Body of pancreas (tissue), 4 donors: ENCODE data around the gene UNC5A. TPM values are rescaled to one million over a fixed set of nuclear protein-coding genes. Genes with fewer than 3 reads are reported as not detected.

ENCODE experiments used
- ATAC-seq: fragments of 150-250 bp; one replicate; pipeline ENCODE4 v1.9.1; 2016
- DNase-seq, 4 donors: peaks; one replicate each; pipeline ENCODE4 v3.0.0-alpha.2; 2019
- H3K27ac ChIP-seq, 4 donors: fragments of 200-600 bp; sonication (generic); 1 replicate in 3 of 4; 2 replicates in 1 of 4; pipeline versions ENCODE4 v1.5.1 to v1.6.1; 2016 to 2019; ENCODE audit warnings: mild to moderate bottlenecking in 1 of 4, mixed read lengths in 1 of 4, moderate library complexity in 1 of 4
- H3K27me3 ChIP-seq, 2 donors: fragments of 200-600 bp; sonication (generic); one replicate each; pipeline ENCODE4 v1.6.0; 2016; ENCODE audit warnings: mild to moderate bottlenecking in 1 of 2
- H3K36me3 ChIP-seq, 2 donors: fragments of 200-600 bp; sonication (generic); replicated peaks in 1 of 2; 2 replicates each; pipeline ENCODE4 v1.5.1; 2016; ENCODE audit warnings: low read depth in 2 of 2; ENCODE audit not compliant: insufficient read depth in 1 of 2
- H3K4me1 ChIP-seq: fragments of 200-600 bp; sonication (generic); one replicate; pipeline ENCODE4 v1.6.0; 2016
- H3K4me3 ChIP-seq, 2 donors: fragments of 200-600 bp; sonication (generic); 1 replicate in 1 of 2; 2 replicates in 1 of 2; pipeline ENCODE4 v1.5.1; 2016 to 2019
- H3K9me3 ChIP-seq, 3 donors: fragments of 200-600 bp; sonication (generic); 1 replicate in 2 of 3; 2 replicates in 1 of 3; pipeline ENCODE4 v1.5.1; 2016
- CTCF ChIP-seq, 7 experiments: fragments of 450-650 bp in 4 of 7; fragments of 200-600 bp in 3 of 7; sonication (generic) in 3 of 7; IDR thresholded peaks; one replicate each; pipeline ENCODE4 v1.5.1; 2016 to 2019; ENCODE audit warnings: antibody characterized with exemption in 7 of 7
- POLR2A ChIP-seq, 3 donors: fragments of 450-650 bp; IDR thresholded peaks; one replicate each; pipeline ENCODE4 v1.6.1; 2016; ENCODE audit warnings: antibody characterized with exemption in 3 of 3, mild to moderate bottlenecking in 2 of 3
- WGBS, 2 donors: methylation state at CpG; one replicate each; pipeline ENCODE4 v1.1.5; 2017; 5-methylcytosine and 5-hydroxymethylcytosine counted together
- intact Hi-C: fragments of 100-400 bp; cut with DNase I; formaldehyde crosslinking; loops from one replicate; pipeline ENCODE4 v1.15.1; 2023
- total RNA-seq, 2 donors: library from RNA; depleted of rRNA; stranded (reverse); fragments of >200 nt; gene quantifications; one replicate each; pipeline ENCODE4 v1.1.0, GENCODE V29; 2016

Gene UNC5A
- total RNA-seq, 2 donors from 2014 or later, result 0.52 to 0.66 TPM

- Histone ChIP-seq H3K4me3 (no peak overlapping the region), H3K27ac (no peak overlapping the region), H3K36me3 (no peaks in the 10 kb centered on the region), H3K9me3 (no peaks in the 10 kb centered on the region), H3K27me3 (peaks cover 0 to 10% of the 10 kb centered on the region in 2 donors), H3K4me1 (peaks cover 26% of the 10 kb centered on the region)
- no peak for DNase-seq
- no peak for ATAC-seq
- TF ChIP-seq CTCF (IDR thresholded peaks at IDR 0.05) (no peak), POLR2A (IDR thresholded peaks at IDR 0.05) (no peak)
- WGBS, 2 donors, result 80 to 83% methylated on average over 15 to 16 of the region's 16 CpGs
- intact Hi-C loops, result no loop called here
These were observed 3.4 kb downstream of the UNC5A start for GRCh38 chr5:176813587-176814312.

DNA sequence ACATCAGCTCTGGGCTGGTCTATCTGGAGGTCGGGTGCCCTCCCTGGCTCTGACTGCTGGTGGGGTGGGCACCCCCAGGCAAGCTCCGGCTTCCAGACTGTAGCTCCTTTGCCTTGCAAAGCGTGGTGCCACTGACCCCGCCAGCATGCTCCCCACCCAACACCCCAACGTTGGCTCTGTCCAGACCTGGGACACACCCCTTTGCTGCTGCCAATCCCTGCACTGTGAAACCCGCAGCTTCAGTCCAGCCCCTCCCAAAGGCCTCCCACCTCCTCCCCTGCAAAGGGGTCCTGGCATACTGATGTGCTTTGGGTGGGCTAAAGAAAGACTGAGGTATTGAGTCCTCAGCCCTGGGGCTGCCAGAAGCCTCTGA is 3.9 kb downstream of the UNC5A start:
- Histone ChIP-seq H3K9me3 (no peaks in the 10 kb centered on the region), H3K4me3 (no peak overlapping the region), H3K27me3 (peaks cover 0 to 10% of the 10 kb centered on the region in 2 donors), H3K36me3 (no peaks in the 10 kb centered on the region), H3K27ac (no peak overlapping the region), H3K4me1 (peaks cover 25% of the 10 kb centered on the region)
- WGBS, 2 donors, result 44 to 89% methylated on average over 2 to 3 of the region's 6 CpGs
- DNase-seq (no peak), ATAC-seq (no peak)
- intact Hi-C loops, result no loop called here
- TF ChIP-seq POLR2A (IDR thresholded peaks at IDR 0.05), result no peak

DNA sequence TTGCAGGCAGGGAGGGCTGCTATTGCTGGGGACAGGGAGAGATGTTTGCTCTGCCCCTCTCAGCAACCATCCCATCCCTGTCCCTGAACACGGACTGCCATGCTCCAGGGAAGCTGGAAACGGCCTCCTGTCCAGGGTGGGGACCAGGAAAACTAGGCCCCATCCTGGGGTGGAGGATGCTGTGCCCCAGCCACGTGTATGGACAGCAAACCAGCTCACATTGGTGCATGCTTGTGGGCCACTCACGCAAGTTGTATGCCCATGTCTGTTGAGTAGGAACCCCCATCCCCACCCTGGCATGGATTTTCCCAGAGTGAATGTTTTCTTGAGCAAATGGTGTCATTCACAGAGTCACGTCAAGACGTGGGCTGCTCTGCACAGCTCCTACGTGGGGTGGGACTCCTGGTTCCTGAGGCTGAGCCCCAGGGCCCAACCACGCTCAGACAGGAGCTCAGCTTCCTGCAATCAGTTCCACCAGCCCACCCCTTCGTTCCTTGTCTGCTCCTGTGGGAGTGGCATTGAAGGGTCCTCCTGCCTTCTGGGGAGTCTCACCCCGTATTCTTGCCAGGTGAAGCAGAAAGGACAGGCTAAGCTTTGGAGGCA is 4.6 kb downstream of the UNC5A start:
- ATAC-seq (no peak), DNase-seq (no peak)
- 52 to 66% methylated on average over 5 to 10 of the region's 10 CpGs for WGBS, 2 donors
- H3K9me3 ChIP-seq, result no peaks in the 10 kb centered on the region
- H3K4me3 ChIP-seq, result no peak overlapping the region
- intact Hi-C loops, result no loop called here
- TF ChIP-seq POLR2A (IDR thresholded peaks at IDR 0.05) (no peak), CTCF (IDR thresholded peaks at IDR 0.05) (no peak)
- no peak overlapping the region for H3K27ac ChIP-seq
- peaks cover 19% of the 10 kb centered on the region for H3K4me1 ChIP-seq
- H3K36me3 ChIP-seq, result no peaks in the 10 kb centered on the region
- peaks cover 0 to 10% of the 10 kb centered on the region in 2 donors for H3K27me3 ChIP-seq

- Histone ChIP-seq H3K9me3 (no peaks in the 10 kb centered on the region), H3K4me3 (no peak overlapping the region), H3K4me1 (peaks cover 10% of the 10 kb centered on the region), H3K36me3 (no peaks in the 10 kb centered on the region), H3K27ac (no peak overlapping the region), H3K27me3 (peaks cover 0 to 5% of the 10 kb centered on the region in 2 donors)
- TF ChIP-seq POLR2A (IDR thresholded peaks at IDR 0.05) (no peak), CTCF (IDR thresholded peaks at IDR 0.05) (no peak)
- WGBS, 2 donors, result 64% methylated on average over 5 of the region's 5 CpGs; no CpG with 5 or more reads in 1 of the 2 donors
- no peak for ATAC-seq
- intact Hi-C loops, result no loop called here
- peak in 2 of 4 donors; percentile 38 to 72 for DNase-seq
These were observed 5.8 kb downstream of the UNC5A start for GRCh38 chr5:176816043-176816745.

DNA sequence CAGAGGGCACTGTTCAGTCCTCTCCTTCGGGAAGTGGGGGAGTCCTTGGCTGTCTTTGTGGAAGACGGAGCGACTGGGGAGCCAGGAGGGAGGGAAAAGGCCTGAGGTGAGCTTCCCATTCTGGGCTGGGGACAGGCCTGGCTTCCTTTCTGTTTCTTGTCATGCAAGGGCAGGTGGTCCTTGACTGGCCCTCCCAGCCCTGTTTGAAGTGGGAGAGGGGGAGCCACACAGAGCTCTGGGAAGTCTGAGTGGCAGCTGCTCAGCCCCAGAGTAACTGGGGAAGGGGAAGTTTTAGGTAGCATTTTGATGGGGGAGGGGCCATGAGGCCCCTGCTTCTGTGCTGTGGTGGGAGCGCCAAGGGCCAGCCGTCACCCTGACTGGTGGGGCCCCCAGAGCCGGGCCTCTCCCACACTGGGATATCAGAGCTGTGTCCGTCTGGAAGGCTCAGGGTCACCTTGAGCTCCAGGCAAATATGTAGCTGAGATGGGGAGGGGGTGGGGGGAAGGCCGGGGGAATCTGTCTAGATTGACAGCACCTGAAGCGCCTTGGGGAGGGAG is 6.5 kb downstream of the UNC5A start:
- H3K27ac ChIP-seq, result no peak overlapping the region
- H3K4me3 ChIP-seq, result no peak overlapping the region
- no peaks in the 10 kb centered on the region for H3K36me3 ChIP-seq
- no peak for TF ChIP-seq POLR2A (IDR thresholded peaks at IDR 0.05)
- no peak for TF ChIP-seq CTCF (IDR thresholded peaks at IDR 0.05)
- H3K9me3 ChIP-seq, result no peaks in the 10 kb centered on the region
- ATAC-seq, result peak; percentile 6
- intact Hi-C loops, result no loop called here
- peaks cover 8% of the 10 kb centered on the region for H3K4me1 ChIP-seq
- H3K27me3 ChIP-seq, result no peaks in the 10 kb centered on the region
- 46 to 85% methylated on average over 3 to 9 of the region's 9 CpGs for WGBS, 2 donors
- no peak for DNase-seq
